Skeletal muscle tissue (tissue), 4 donors: ENCODE data around the gene MAGEA1. TPM values are rescaled to one million over a fixed set of nuclear protein-coding genes. Genes with fewer than 3 reads are reported as not detected.
"Not testable (repeated sequence)": the region's sequence is repeated elsewhere in the genome, so short reads cannot be mapped to it uniquely, and the experiment has no call there.

Source experiments
- H3K27ac ChIP-seq: one replicate; pipeline ENCODE4 v1.7.0; 2013; ENCODE audit warnings: mild to moderate bottlenecking, low read depth, low read length, inconsistent platforms
- H3K27me3 ChIP-seq, 3 donors: one replicate each; pipeline ENCODE4 v1.7.0; 2013; ENCODE audit warnings: low read length in 3 of 3; ENCODE audit not compliant: control insufficient read depth in 3 of 3, insufficient read depth in 3 of 3
- H3K36me3 ChIP-seq, 3 donors: one replicate each; pipeline ENCODE4 v1.7.0; 2013; ENCODE audit warnings: low read length in 3 of 3; ENCODE audit not compliant: control insufficient read depth in 3 of 3, insufficient read depth in 3 of 3
- H3K4me1 ChIP-seq, 3 donors: one replicate each; pipeline ENCODE4 v1.7.0; 2013; ENCODE audit warnings: low read length in 3 of 3, mild to moderate bottlenecking in 3 of 3; ENCODE audit not compliant: control insufficient read depth in 3 of 3, insufficient read depth in 3 of 3
- H3K4me3 ChIP-seq, 3 donors: one replicate each; pipeline ENCODE4 v1.7.0; 2013; ENCODE audit warnings: low read length in 3 of 3
- H3K9ac ChIP-seq, 3 donors: one replicate each; pipeline ENCODE4 v1.7.0; 2013; ENCODE audit warnings: low read length in 3 of 3, mild to moderate bottlenecking in 3 of 3, moderate library complexity in 2 of 3, low read depth in 1 of 3
- H3K9me3 ChIP-seq, 3 donors: one replicate each; pipeline ENCODE4 v1.7.0; 2013; ENCODE audit warnings: low read length in 3 of 3; ENCODE audit not compliant: control insufficient read depth in 3 of 3
- total RNA-seq: library from RNA; depleted of rRNA; stranded (reverse); fragments of >200 nt; gene quantifications from one replicate; pipeline ENCODE4 v1.2.3, GENCODE V29; 2014
- donor health status: Osteomylitis.

The MAGEA1 gene
- total RNA-seq: not detected

- peaks cover 0 to 3% (median 0%) of the 10 kb centered on the region in 3 donors for H3K27me3 ChIP-seq
- H3K9ac ChIP-seq: no peak within 1 kb of the TSS
- no peaks in the 10 kb centered on the region for H3K9me3 ChIP-seq
- no peaks in the 10 kb centered on the region for H3K4me1 ChIP-seq
- no peaks in the 10 kb centered on the region for H3K36me3 ChIP-seq
- H3K4me3 ChIP-seq: no peak within 1 kb of the TSS
- H3K27ac ChIP-seq: no peak within 1 kb of the TSS
Measured at GRCh38 chrX:153179131-153179530, at the start of gene MAGEA1. Gene MAGEA1 (plus strand): TSS chrX:153179284. CDS start chrX:153182390, 3,106 bp downstream.

GRCh38 chrX:153132924-153133323, 46.2 kb upstream of the MAGEA1 start:
- H3K36me3 ChIP-seq, H3K4me1 ChIP-seq, H3K27ac ChIP-seq, H3K27me3 ChIP-seq, H3K9me3 ChIP-seq, H3K4me3 ChIP-seq, H3K9ac ChIP-seq: not testable (repeated sequence)

GRCh38 chrX:153139074-153139473, 40.0 kb upstream of the MAGEA1 start:
- H3K27me3 ChIP-seq, H3K4me1 ChIP-seq: not testable (repeated sequence)

DNA sequence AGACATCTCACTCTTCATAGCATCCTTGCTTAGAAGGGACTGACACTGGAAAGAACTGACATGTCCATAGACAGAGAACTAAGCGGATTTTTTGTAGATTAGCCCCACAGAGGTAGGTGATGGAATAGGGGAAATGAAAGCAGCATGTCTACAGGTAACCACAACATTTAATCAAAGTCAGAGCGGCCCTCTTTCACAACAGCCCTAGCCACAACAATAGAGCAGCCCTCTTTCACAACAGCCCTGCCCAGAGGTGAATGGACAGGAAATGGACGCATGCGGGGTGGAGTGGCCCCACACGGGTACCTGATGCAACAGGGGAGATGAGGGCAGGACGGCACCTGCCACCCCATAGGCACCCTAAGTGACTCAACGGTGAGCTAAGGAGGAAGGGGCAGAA, 32.8 kb upstream of the MAGEA1 start:
- not testable (repeated sequence) for H3K9ac ChIP-seq, H3K4me1 ChIP-seq, H3K9me3 ChIP-seq, H3K27ac ChIP-seq, H3K4me3 ChIP-seq, H3K36me3 ChIP-seq, H3K27me3 ChIP-seq

More at GRCh38 chrX:153139074-153139473, 40.0 kb upstream of the MAGEA1 start:
- not testable (repeated sequence) for H3K4me3 ChIP-seq, H3K9me3 ChIP-seq, H3K27ac ChIP-seq, H3K9ac ChIP-seq, H3K36me3 ChIP-seq

- H3K9ac ChIP-seq: no peak overlapping the region
- H3K27ac ChIP-seq: no peak overlapping the region
- H3K36me3 ChIP-seq: no peaks in the 10 kb centered on the region
- no peaks in the 10 kb centered on the region for H3K27me3 ChIP-seq
- H3K4me1 ChIP-seq: no peaks in the 10 kb centered on the region
- H3K9me3 ChIP-seq: no peaks in the 10 kb centered on the region
- H3K4me3 ChIP-seq: no peak overlapping the region
Measured at GRCh38 chrX:153153516-153153915, 25.6 kb upstream of the MAGEA1 start.

- Histone ChIP-seq H3K4me1 (peaks cover 0 to 2% (median 0%) of the 10 kb centered on the region in 3 donors), H3K4me3 (no peak overlapping the region), H3K9ac (no peak overlapping the region), H3K36me3 (no peaks in the 10 kb centered on the region), H3K9me3 (no peaks in the 10 kb centered on the region), H3K27me3 (no peaks in the 10 kb centered on the region), H3K27ac (no peak overlapping the region)
Measured at GRCh38 chrX:153157450-153157849, 21.6 kb upstream of the MAGEA1 start.

- Histone ChIP-seq H3K27ac (no peak overlapping the region), H3K9ac (no peak overlapping the region), H3K4me3 (no peak overlapping the region), H3K27me3 (no peaks in the 10 kb centered on the region), H3K36me3 (no peaks in the 10 kb centered on the region), H3K4me1 (peaks cover 0 to 2% (median 0%) of the 10 kb centered on the region in 3 donors), H3K9me3 (no peaks in the 10 kb centered on the region)
Measured at GRCh38 chrX:153158319-153158718, 20.8 kb upstream of the MAGEA1 start.

DNA sequence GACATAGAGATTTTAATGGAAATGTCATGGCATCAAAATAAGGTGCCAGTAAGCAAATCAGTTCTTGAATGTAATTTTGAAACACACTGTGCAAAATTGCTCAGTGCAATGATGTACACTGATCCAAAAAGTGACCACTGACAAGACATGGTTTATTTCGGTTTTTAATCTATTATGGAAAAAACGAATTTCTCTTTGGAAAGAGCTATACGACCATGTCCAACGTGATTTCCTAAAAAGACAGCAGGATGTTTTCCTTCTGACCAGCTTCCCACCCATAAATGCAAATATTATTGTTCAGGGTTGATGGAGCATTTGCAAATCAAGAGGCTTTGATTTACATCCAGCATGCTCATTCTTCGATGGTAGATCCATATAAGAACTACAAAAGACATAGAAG, 17.1 kb upstream of the MAGEA1 start:
- no peak overlapping the region for H3K9ac ChIP-seq
- H3K27ac ChIP-seq: no peak overlapping the region
- H3K4me3 ChIP-seq: no peak overlapping the region
- H3K4me1 ChIP-seq: peaks cover 0 to 2% (median 0%) of the 10 kb centered on the region in 3 donors
- no peaks in the 10 kb centered on the region for H3K36me3 ChIP-seq
- no peaks in the 10 kb centered on the region for H3K27me3 ChIP-seq
- no peaks in the 10 kb centered on the region for H3K9me3 ChIP-seq

DNA sequence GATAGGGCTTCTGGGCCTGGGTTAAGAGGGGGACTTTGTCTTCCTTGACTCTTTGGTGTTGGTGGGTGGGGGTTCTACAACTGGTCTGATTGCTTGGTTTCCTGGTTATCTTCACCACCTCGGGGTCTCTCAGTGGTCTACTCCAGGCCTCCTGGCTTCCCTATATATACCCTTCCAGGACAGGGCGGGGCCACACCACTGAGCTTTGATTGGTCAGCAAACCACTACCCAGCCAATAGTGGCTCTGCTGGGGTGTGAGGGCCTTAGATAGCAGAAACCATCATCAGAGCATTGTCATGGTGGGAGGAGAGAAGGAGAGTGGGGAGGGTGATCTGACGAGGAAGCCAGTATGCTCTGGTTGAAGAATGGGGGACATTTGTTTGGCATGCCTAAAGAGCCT, 14.4 kb upstream of the MAGEA1 start:
- no peak overlapping the region for H3K4me3 ChIP-seq
- no peaks in the 10 kb centered on the region for H3K27me3 ChIP-seq
- no peak overlapping the region for H3K9ac ChIP-seq
- H3K36me3 ChIP-seq: no peaks in the 10 kb centered on the region
- peaks cover 0 to 2% (median 0%) of the 10 kb centered on the region in 3 donors for H3K4me1 ChIP-seq
- no peaks in the 10 kb centered on the region for H3K9me3 ChIP-seq
- H3K27ac ChIP-seq: no peak overlapping the region

GRCh38 chrX:153168423-153168822, 10.7 kb upstream of the MAGEA1 start:
- H3K27ac ChIP-seq, H3K9me3 ChIP-seq, H3K4me1 ChIP-seq, H3K27me3 ChIP-seq, H3K36me3 ChIP-seq, H3K9ac ChIP-seq, H3K4me3 ChIP-seq: not testable (repeated sequence)

- no peak overlapping the region for H3K4me3 ChIP-seq
- H3K36me3 ChIP-seq: no peaks in the 10 kb centered on the region
- H3K4me1 ChIP-seq: no peaks in the 10 kb centered on the region
- no peak overlapping the region for H3K27ac ChIP-seq
- peaks cover 0 to 6% (median 0%) of the 10 kb centered on the region in 3 donors for H3K27me3 ChIP-seq
- H3K9ac ChIP-seq: no peak overlapping the region
- H3K9me3 ChIP-seq: no peaks in the 10 kb centered on the region
Measured at GRCh38 chrX:153181822-153182221, 2.7 kb downstream of the MAGEA1 start.
